Sigmoid colon (tissue), 7 donors: ENCODE data around the gene FAM180B. TPM values are rescaled to one million over a fixed set of nuclear protein-coding genes. Genes with fewer than 3 reads are reported as not detected.
A peak's percentile ranks its signal among the peaks of the same experiment; 100 is the strongest.

ENCODE experiments used
- DNase-seq: peaks from one replicate; pipeline ENCODE4 v3.0.0-alpha.2; 2019
- H3K27ac ChIP-seq, 4 donors: fragments of 200-600 bp; sonication (generic); one replicate each; pipeline ENCODE4 v1.5.1; 2016 to 2019; ENCODE audit warnings: mild to moderate bottlenecking in 1 of 4
- H3K27me3 ChIP-seq, 3 donors: fragments of 200-600 bp; sonication (generic); one replicate each; pipeline ENCODE4 v1.5.1; 2019; ENCODE audit warnings: mild to moderate bottlenecking in 1 of 3
- H3K36me3 ChIP-seq, 4 donors: fragments of 200-600 bp; sonication (generic); one replicate each; pipeline ENCODE4 v1.5.1; 2016 to 2019
- H3K4me1 ChIP-seq, 4 donors: fragments of 200-600 bp; sonication (generic); one replicate each; pipeline ENCODE4 v1.5.1; 2017 to 2019
- H3K4me3 ChIP-seq, 4 donors: fragments of 200-600 bp; sonication (generic); one replicate each; pipeline ENCODE4 v1.5.1; 2017 to 2019; ENCODE audit warnings: mild to moderate bottlenecking in 2 of 4, moderate library complexity in 1 of 4
- H3K9me3 ChIP-seq, 4 donors: fragments of 200-600 bp in 3 of 4; sonication (generic) in 3 of 4; one replicate each; pipeline versions ENCODE4 v1.5.1 to v1.6.1; 2013 to 2019
- EP300 ChIP-seq, 4 donors: sonication (generic); formaldehyde crosslinking; IDR thresholded peaks; one replicate each; pipeline ENCODE4 v1.6.1; 2017; ENCODE audit warnings: antibody characterized with exemption in 4 of 4
- POLR2A ChIP-seq, 2 donors: fragments of 450-650 bp; IDR thresholded peaks; one replicate each; pipeline ENCODE4 v1.6.1; 2016; ENCODE audit warnings: antibody characterized with exemption in 2 of 2, mild to moderate bottlenecking in 2 of 2, moderate library complexity in 2 of 2
- POLR2AphosphoS5 ChIP-seq, 4 donors: sonication (generic); formaldehyde crosslinking; IDR thresholded peaks; one replicate each; pipeline ENCODE4 v1.6.1; 2017; ENCODE audit warnings: antibody characterized with exemption in 4 of 4
- WGBS, 2 donors: extraction: QIAGEN DNeasy Blood & Tissue Kit; methylation state at CpG; one replicate each; pipeline ENCODE4 v1.1.7; 2013; 5-methylcytosine and 5-hydroxymethylcytosine counted together
- intact Hi-C: fragments of 100-400 bp; cut with DNase I; formaldehyde crosslinking; loops from one replicate; pipeline ENCODE4 v1.15.1; 2023
- polyA plus RNA-seq, 3 donors: library from polyadenylated mRNA; stranded (reverse); fragments of 200-250 nt; gene quantifications; one replicate each; pipeline ENCODE4 v1.2.3, GENCODE V29; 2013
- total RNA-seq, 4 donors: library from RNA; depleted of rRNA; stranded (reverse); fragments of >200 nt; gene quantifications; one replicate each; pipeline ENCODE4 v1.1.0, GENCODE V29; 2016
- TF ChIP-seq, protein P1 (sequence below), 4 experiments: fragments of 450-650 bp in 3 of 4; fragments of 200-600 bp in 1 of 4; IDR thresholded peaks; one replicate each; pipeline ENCODE4 v1.5.1; 2016 to 2019; ENCODE audit warnings: antibody characterized with exemption in 4 of 4, mild to moderate bottlenecking in 3 of 4, moderate library complexity in 2 of 4
- donor health status: healthy with polysubstance abuse.
- donor health status: Bipolar disorder and iron deficiency.
- donor health status: healthy.

The FAM180B gene
- total and polyA plus RNA-seq, 7 donors: 0.12 to 1.4 (median 0.41) TPM; not detected in 2

- intact Hi-C loops: no loop called here
- H3K4me1 ChIP-seq: peaks cover 0 to 24% (median 11%) of the 10 kb centered on the region in 4 donors
- TF ChIP-seq POLR2A (IDR thresholded peaks at IDR 0.05) (no peak), EP300 (IDR thresholded peaks at IDR 0.05) (no peak), POLR2AphosphoS5 (IDR thresholded peaks at IDR 0.05) (no peak)
- TF ChIP-seq, protein P1, sequence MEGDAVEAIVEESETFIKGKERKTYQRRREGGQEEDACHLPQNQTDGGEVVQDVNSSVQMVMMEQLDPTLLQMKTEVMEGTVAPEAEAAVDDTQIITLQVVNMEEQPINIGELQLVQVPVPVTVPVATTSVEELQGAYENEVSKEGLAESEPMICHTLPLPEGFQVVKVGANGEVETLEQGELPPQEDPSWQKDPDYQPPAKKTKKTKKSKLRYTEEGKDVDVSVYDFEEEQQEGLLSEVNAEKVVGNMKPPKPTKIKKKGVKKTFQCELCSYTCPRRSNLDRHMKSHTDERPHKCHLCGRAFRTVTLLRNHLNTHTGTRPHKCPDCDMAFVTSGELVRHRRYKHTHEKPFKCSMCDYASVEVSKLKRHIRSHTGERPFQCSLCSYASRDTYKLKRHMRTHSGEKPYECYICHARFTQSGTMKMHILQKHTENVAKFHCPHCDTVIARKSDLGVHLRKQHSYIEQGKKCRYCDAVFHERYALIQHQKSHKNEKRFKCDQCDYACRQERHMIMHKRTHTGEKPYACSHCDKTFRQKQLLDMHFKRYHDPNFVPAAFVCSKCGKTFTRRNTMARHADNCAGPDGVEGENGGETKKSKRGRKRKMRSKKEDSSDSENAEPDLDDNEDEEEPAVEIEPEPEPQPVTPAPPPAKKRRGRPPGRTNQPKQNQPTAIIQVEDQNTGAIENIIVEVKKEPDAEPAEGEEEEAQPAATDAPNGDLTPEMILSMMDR (IDR thresholded peaks at IDR 0.05): no peak
- WGBS, 2 donors: 88 to 92% methylated on average over 11 of the region's 11 CpGs
- peaks cover 8 to 66% (median 30%) of the 10 kb centered on the region in 4 donors for H3K36me3 ChIP-seq
- H3K4me3 ChIP-seq: no peak overlapping the region
- DNase-seq: no peak
- no peaks in the 10 kb centered on the region for H3K27me3 ChIP-seq
- H3K27ac ChIP-seq: no peak overlapping the region
- H3K9me3 ChIP-seq: no peaks in the 10 kb centered on the region
Measured at GRCh38 chr11:47573321-47573720, 13.2 kb upstream of the FAM180B start.

DNA sequence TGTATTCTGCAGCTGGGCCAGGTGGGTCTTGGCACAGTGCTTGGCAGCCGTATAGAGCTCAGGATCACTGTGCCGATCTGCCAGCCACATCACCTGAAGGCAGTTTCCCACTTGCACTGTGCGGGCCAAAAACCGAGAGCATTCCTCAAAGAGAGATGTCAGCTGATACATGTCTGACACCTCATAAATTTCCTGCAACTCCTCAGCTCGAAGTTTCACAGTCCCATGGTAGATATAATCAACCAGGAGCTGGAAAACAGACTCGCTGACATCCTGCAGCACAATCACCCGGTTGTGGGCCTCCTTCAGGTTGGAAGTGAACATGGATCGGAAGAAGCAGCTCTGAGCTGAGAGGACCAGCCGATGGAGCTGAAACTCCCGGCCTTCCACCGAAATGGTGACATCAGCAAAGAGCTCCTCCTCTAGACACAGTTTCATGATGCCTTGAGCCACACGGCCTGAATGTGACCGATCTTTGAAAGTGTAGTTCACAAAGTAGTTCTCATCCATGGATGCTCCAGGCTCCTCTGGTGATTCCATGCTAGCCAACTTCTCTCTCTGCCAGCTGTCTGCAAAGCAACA, 8.9 kb upstream of the FAM180B start:
- Histone ChIP-seq H3K27me3 (no peaks in the 10 kb centered on the region), H3K4me1 (peaks cover 0 to 38% (median 26%) of the 10 kb centered on the region in 4 donors), H3K9me3 (no peaks in the 10 kb centered on the region), H3K36me3 (peaks cover 27 to 59% (median 36%) of the 10 kb centered on the region in 4 donors), H3K4me3 (peak overlapping the region in 3 of 4 donors; percentile 93 to 94 (median 93)), H3K27ac (peak overlapping the region in 3 of 4 donors; percentile 87 to 89 (median 88))
- WGBS, 2 donors: 83 to 86% methylated on average over 13 of the region's 13 CpGs
- TF ChIP-seq POLR2AphosphoS5 (IDR thresholded peaks at IDR 0.05) (no peak), POLR2A (IDR thresholded peaks at IDR 0.05) (no peak), EP300 (IDR thresholded peaks at IDR 0.05) (no peak)
- TF ChIP-seq, protein P1 (IDR thresholded peaks at IDR 0.05): no peak
- intact Hi-C loops: loop anchor here (5.0 kb wide), 1 partner anchor 170 kb away; the partner anchor contains the start of gene SLC39A13
- no peak for DNase-seq

GRCh38 chr11:47578524-47579494, 7.7 kb upstream of the FAM180B start, which contains the start of the genes KBTBD4 and NDUFS3:
KBTBD4 (minus strand) TSS chr11:47578970; CDS start chr11:47578951, 19 bp downstream.
NDUFS3 (plus strand) TSS chr11:47579074; CDS start chr11:47579092, 18 bp downstream.
- Histone ChIP-seq H3K36me3 (peaks cover 28 to 59% (median 37%) of the 10 kb centered on the region in 4 donors), H3K4me3 (peak within 1 kb of the TSS; percentile 93 to 97 (median 94)), H3K27ac (peak within 1 kb of the TSS; percentile 87 to 90 (median 88)), H3K27me3 (no peaks in the 10 kb centered on the region), H3K9me3 (no peaks in the 10 kb centered on the region), H3K4me1 (peaks cover 0 to 34% (median 26%) of the 10 kb centered on the region in 4 donors)
- intact Hi-C loops: loop anchor here (5.0 kb wide), 1 partner anchor 172 kb away; the partner anchor contains the start of gene SLC39A13
- 0 to 1% methylated on average over 72 of the region's 72 CpGs for WGBS, 2 donors
- DNase-seq: peak; percentile 95
- TF ChIP-seq EP300 (IDR thresholded peaks at IDR 0.05) (peak in 1 of 4 donors; percentile 19), POLR2A (IDR thresholded peaks at IDR 0.05) (peak; percentile 68 to 71), POLR2AphosphoS5 (IDR thresholded peaks at IDR 0.05) (peak; percentile 84 to 95 (median 90))
- TF ChIP-seq, protein P1 (IDR thresholded peaks at IDR 0.05): no peak

GRCh38 chr11:47583844-47584243, 2.6 kb upstream of the FAM180B start:
- Histone ChIP-seq H3K4me3 (no peak overlapping the region), H3K9me3 (no peaks in the 10 kb centered on the region), H3K27ac (no peak overlapping the region), H3K36me3 (peaks cover 35 to 57% (median 36%) of the 10 kb centered on the region in 4 donors), H3K4me1 (peaks cover 0 to 15% (median 13%) of the 10 kb centered on the region in 4 donors), H3K27me3 (no peaks in the 10 kb centered on the region)
- no peak for DNase-seq
- intact Hi-C loops: no loop called here
- WGBS, 2 donors: 93 to 97% methylated on average over 5 of the region's 5 CpGs
- TF ChIP-seq EP300 (IDR thresholded peaks at IDR 0.05) (no peak), POLR2AphosphoS5 (IDR thresholded peaks at IDR 0.05) (no peak), POLR2A (IDR thresholded peaks at IDR 0.05) (no peak)
- TF ChIP-seq, protein P1 (IDR thresholded peaks at IDR 0.05): no peak
